Activated effector memory CD4-positive, alpha-beta T cell treated with anti-CD3 and anti-CD28 coated beads, Interleukin-2, amount 50 U/mL, for 16 hours (primary cell): ENCODE results near the gene NBPF20.
"Not testable (repeated sequence)": the region's sequence is repeated elsewhere in the genome, so short reads cannot be mapped to it uniquely, and the experiment has no call there.

ENCODE experiments used
- DNase-seq: peaks from one replicate; pipeline ENCODE4 v3.0.0-alpha.2; 2020

Gene NBPF20

GRCh38 chr1:145424612-145425435 lies 579 bp downstream of the NBPF20 start:
- DNase-seq, result peak; percentile 80

GRCh38 chr1:145415149-145415548 lies 10.3 kb downstream of the NBPF20 start:
- DNase-seq, result not testable (repeated sequence)

- not testable (repeated sequence) for DNase-seq
Measured at GRCh38 chr1:145407266-145407665, 18.1 kb downstream of the NBPF20 start.

GRCh38 chr1:145404949-145405348 lies 20.5 kb downstream of the NBPF20 start:
- not testable (repeated sequence) for DNase-seq

- not testable (repeated sequence) for DNase-seq
Measured at GRCh38 chr1:145400701-145401100, 24.7 kb downstream of the NBPF20 start.
